GM12878 (cell line): ENCODE measurements around the gene ELMOD3. TPM values are rescaled to one million over a fixed set of nuclear protein-coding genes. Genes with fewer than 3 reads are reported as not detected.

Source experiments
- ATAC-seq: fragments of 200-7000 bp; cut with Tn5 transposase; 3 replicates; pipeline ENCODE4 v1.9.1; 2020; ENCODE audit warnings: mild to moderate bottlenecking, moderate library complexity
- BruUV-seq: library from RNA; stranded (reverse); fragments of 400-500 nt; replicated peaks from 2 replicates; lab custom pipeline; 2021; lab: Mats Ljungman, UMichigan
- CTCF ChIA-PET: fragments of 300-600 bp; sonication (Branson Sonifier 250); formaldehyde crosslinking; extraction: SDS; loops from one replicate; lab custom pipeline; 2021; ENCODE audit warnings: inconsistent platforms; lab: Yijun Ruan, JAX
- POLR2A ChIA-PET: fragments of 350-600 bp; formaldehyde crosslinking; extraction: SDS; loops from one replicate; lab custom pipeline; 2021; ENCODE audit warnings: inconsistent platforms; lab: Charles Lee
- RAD21 ChIA-PET: fragments of 300-600 bp; sonication (Branson Sonifier 250); formaldehyde crosslinking; loops from one replicate; lab custom pipeline; 2023; ENCODE audit warnings: antibody characterized with exemption; ENCODE audit not compliant: unreplicated experiment; lab: Charles Lee
- SMC1A ChIA-PET: fragments of 300-600 bp; sonication (Branson Sonifier 250); formaldehyde crosslinking; loops from one replicate; lab custom pipeline; 2023; ENCODE audit not compliant: unreplicated experiment, uncharacterized antibody; lab: Charles Lee
- DNase-seq: peaks from one replicate; pipeline ENCODE4 v3.0.0-alpha.2; 2011; ENCODE audit warnings: low read depth, low spot score
- FAIRE-seq: peaks from 3 replicates; lab custom pipeline; 2011; peaks lifted over from hg19 to GRCh38; lab: Jason Lieb, UNC
- H2AFZ ChIP-seq: 2 replicates; pipeline ENCODE4 v1.6.0; 2011; ENCODE audit warnings: low read depth, low read length, control low read depth; ENCODE audit not compliant: control insufficient read depth
- H3K27ac ChIP-seq: 2 replicates; pipeline ENCODE4 v1.5.1; 2011; ENCODE audit warnings: control low read depth; ENCODE audit not compliant: control insufficient read depth, insufficient read depth
- H3K27me3 ChIP-seq, 2 experiments: replicated peaks in 1 of 2; 2 replicates each; pipeline versions ENCODE4 v1.6.0 to v1.6.1; 2011; ENCODE audit warnings: low read length in 1 of 2; ENCODE audit not compliant: control insufficient read depth in 2 of 2, insufficient read depth in 2 of 2
- H3K36me3 ChIP-seq, 2 experiments: 2 replicates each; pipeline ENCODE4 v1.5.1; 2011; ENCODE audit warnings: low read length in 1 of 2; ENCODE audit not compliant: control insufficient read depth in 2 of 2, insufficient read depth in 2 of 2
- H3K4me1 ChIP-seq: 2 replicates; pipeline ENCODE4 v1.6.1; 2011; ENCODE audit warnings: mild to moderate bottlenecking, low read length, moderate library complexity, mixed read lengths; ENCODE audit not compliant: control insufficient read depth, insufficient read depth
- H3K4me2 ChIP-seq: 2 replicates; pipeline ENCODE4 v1.6.0; 2011; ENCODE audit warnings: control low read depth; ENCODE audit not compliant: control insufficient read depth, insufficient read depth
- H3K4me3 ChIP-seq: fragments of 200-600 bp; sonication (generic); 2 replicates; pipeline ENCODE4 v1.5.1; 2016
- H3K79me2 ChIP-seq: 2 replicates; pipeline ENCODE4 v1.6.0; 2011; ENCODE audit warnings: low read length; ENCODE audit not compliant: control insufficient read depth, insufficient read depth
- H3K9ac ChIP-seq: 2 replicates; pipeline ENCODE4 v1.8.0; 2011; ENCODE audit warnings: low read length, control low read depth, mixed read lengths; ENCODE audit not compliant: control insufficient read depth, insufficient read depth
- H3K9me3 ChIP-seq: replicated peaks from 3 replicates; pipeline ENCODE4 v1.5.1; 2011; ENCODE audit warnings: mild to moderate bottlenecking, low read length; ENCODE audit not compliant: control insufficient read depth, insufficient read depth
- H4K20me1 ChIP-seq: 2 replicates; pipeline ENCODE4 v1.6.0; 2011; ENCODE audit not compliant: control insufficient read depth, insufficient read depth
- CBFB ChIP-seq: IDR thresholded peaks from 2 replicates; pipeline ENCODE4 v1.6.1; 2016; ENCODE audit warnings: antibody characterized with exemption, low read depth
- CREM ChIP-seq: IDR thresholded peaks from 2 replicates; pipeline ENCODE4 v1.6.1; 2014; ENCODE audit warnings: antibody characterized with exemption, low read depth
- FOXK2 ChIP-seq: fragments of 450-650 bp; IDR thresholded peaks from 2 replicates; pipeline ENCODE4 v1.6.1; 2017; ENCODE audit warnings: mild to moderate bottlenecking, moderate library complexity
- GABPA ChIP-seq: IDR thresholded peaks from 2 replicates; pipeline ENCODE4 v1.6.1; 2014; ENCODE audit warnings: antibody characterized with exemption, low read depth, mild to moderate bottlenecking, inconsistent platforms
- KDM1A ChIP-seq: fragments of 200-600 bp; sonication (generic); IDR thresholded peaks from 2 replicates; pipeline ENCODE4 v1.6.1; 2016; ENCODE audit warnings: borderline replicate concordance
- MYC ChIP-seq: IDR thresholded peaks from 2 replicates; pipeline ENCODE4 v1.6.1; 2011; ENCODE audit warnings: mild to moderate bottlenecking, low read length, moderate library complexity, inconsistent platforms; ENCODE audit not compliant: insufficient read depth, insufficient replicate concordance, insufficient read length, severe bottlenecking
- PML ChIP-seq: IDR thresholded peaks from 2 replicates; pipeline ENCODE4 v1.6.1; 2012; ENCODE audit warnings: low read length, inconsistent platforms
- POLR2A ChIP-seq: IDR thresholded peaks from 2 replicates; pipeline ENCODE4 v1.6.1; 2011; ENCODE audit warnings: low read depth, mild to moderate bottlenecking, low read length
- POLR2AphosphoS2 ChIP-seq: IDR thresholded peaks from 2 replicates; pipeline ENCODE4 v1.6.1; 2011; ENCODE audit warnings: low read depth, mild to moderate bottlenecking, low read length, improper control_type of control experiment, moderate library complexity
- POLR2AphosphoS5 ChIP-seq: IDR thresholded peaks from 2 replicates; pipeline ENCODE4 v1.6.1; 2011; ENCODE audit warnings: mild to moderate bottlenecking, low read length, inconsistent platforms
- RAD21 ChIP-seq: IDR thresholded peaks from 2 replicates; pipeline ENCODE4 v1.6.1; 2011; ENCODE audit warnings: mild to moderate bottlenecking, low read depth, low read length, moderate library complexity; ENCODE audit not compliant: insufficient read depth
- RFX5 ChIP-seq: IDR thresholded peaks from 2 replicates; pipeline ENCODE4 v1.6.1; 2011; ENCODE audit warnings: low read depth, low read length, improper control_type of control experiment
- RUNX3 ChIP-seq: IDR thresholded peaks from 2 replicates; pipeline ENCODE4 v1.6.1; 2012; ENCODE audit warnings: low read length, inconsistent platforms
- SUPT20H ChIP-seq: IDR thresholded peaks from 2 replicates; pipeline ENCODE4 v1.6.1; 2011; ENCODE audit warnings: low read depth, mild to moderate bottlenecking, low read length, moderate library complexity, borderline replicate concordance; ENCODE audit not compliant: control insufficient read depth
- WGBS: methylation state at CpG from one replicate; pipeline ENCODE4 v1.1.6; 2016; ENCODE audit warnings: low lambda C conversion rate; ENCODE audit not compliant: insufficient replicate concordance, insufficient coverage; ENCODE audit errors: missing lambda C conversion rate; 5-methylcytosine and 5-hydroxymethylcytosine counted together
- in situ Hi-C: fragments of 300-500 bp; cut with MboI; formaldehyde crosslinking; loops from 9 replicates; pipeline ENCODE4 v1.14.3; 2018; ENCODE audit warnings: mixed read lengths
- intact Hi-C: fragments of 100-400 bp; cut with micrococcal nuclease; formaldehyde crosslinking; loops from one replicate; pipeline ENCODE4 v1.14.2; 2022; ENCODE audit not compliant: unreplicated experiment
- polyA plus RNA-seq, 11 experiments: library from polyadenylated mRNA; depleted of rRNA in 4 of 11; unstranded in 6 of 11; stranded (reverse) in 5 of 11; fragments of >200 nt; fragmentation: Nextera tagmentation in 4 of 11; fragmentation: Illumina TruSeq in 1 of 11; extraction: Ambion mirVana in 4 of 11; extraction: Trizol in 1 of 11; gene quantifications; 1 replicate in 1 of 11; 2 replicates in 10 of 11; pipeline versions ENCODE4 v1.2.1 to v1.2.3, GENCODE V29; 2011 to 2016; ENCODE audit warnings: inconsistent platforms in 2 of 11, missing spikeins in 2 of 11, low read depth in 1 of 11
- total RNA-seq, 4 experiments: library from RNA; depleted of rRNA in 3 of 4; stranded (reverse); fragments of >200 nt in 3 of 4; fragmentation: Illumina TruSeq in 1 of 4; extraction: Trizol in 1 of 4; gene quantifications; 2 replicates each; pipeline versions ENCODE4 v1.2.1 to v1.2.3, GENCODE V29; 2013 to 2021
- TF ChIP-seq, protein P1 (sequence below): IDR thresholded peaks from 2 replicates; pipeline ENCODE4 v1.6.1; 2012; ENCODE audit warnings: low read length, inconsistent platforms
- TF ChIP-seq, protein P2 (sequence below): IDR thresholded peaks from 2 replicates; pipeline ENCODE4 v1.6.1; 2012; ENCODE audit warnings: low read depth, low read length, improper control_type of control experiment
- TF ChIP-seq, protein P3 (sequence below): IDR thresholded peaks from 2 replicates; pipeline ENCODE4 v1.6.1; 2011; ENCODE audit warnings: mild to moderate bottlenecking, low read depth, low read length, moderate library complexity; ENCODE audit not compliant: insufficient replicate concordance
- TF ChIP-seq, protein P4 (sequence below): fragments of 450-650 bp; IDR thresholded peaks from 2 replicates; pipeline ENCODE4 v1.6.1; 2018; ENCODE audit warnings: mild to moderate bottlenecking, low read depth, moderate library complexity; ENCODE audit not compliant: partially characterized antibody

ELMOD3 gene
- total and polyA plus RNA-seq, 10 of the 15 experiments (the other 5 are each of a cell fraction or from before 2014, with no cell fraction given) = 1.2 to 19.1 (median 12.5) TPM

DNA sequence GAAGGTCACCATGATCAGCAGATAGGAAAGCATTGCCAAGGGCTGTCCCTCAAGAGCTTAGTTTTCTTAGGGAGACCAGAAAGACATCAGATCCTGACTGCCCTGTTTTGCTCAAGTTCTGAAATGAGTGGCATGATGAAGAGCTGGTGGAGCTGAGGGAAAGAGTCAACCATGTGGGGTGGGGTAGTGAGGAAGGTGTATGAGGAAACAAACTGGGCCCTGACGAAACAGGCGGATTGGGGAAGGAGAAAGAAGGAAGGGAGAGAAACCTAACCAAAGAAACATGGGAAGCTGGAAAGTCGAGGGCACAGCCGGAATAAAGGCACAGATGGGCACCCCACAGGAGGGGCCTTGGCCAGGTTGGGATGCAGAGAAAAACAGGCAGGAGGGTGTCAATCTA lies 34.8 kb upstream of the ELMOD3 start:
- FAIRE-seq (no peak), ATAC-seq (no peak), DNase-seq (no peak)
- CTCF ChIA-PET = interaction anchor here (0.7 to 5.0 kb wide), 4 partner anchors 20 to 169 kb away, joined by 4 to 39 read pairs (median 4); no protein-coding TSS in a partner anchor
- Histone ChIP-seq H3K9me3 (no peaks in the 10 kb centered on the region), H3K36me3 (peaks cover 24 to 36% of the 10 kb centered on the region in 2 experiments), H4K20me1 (peaks cover 13% of the 10 kb centered on the region), H3K27ac (no peak overlapping the region), H3K27me3 (no peaks in the 10 kb centered on the region), H3K4me3 (0 out of 2 replicates have a peak overlapping the region, but pooled peaks have one; percentile 1), H3K4me1 (peaks cover 3% of the 10 kb centered on the region; the same call in 1 of the 2 replicates), H2AFZ (no peak overlapping the region), H3K79me2 (peaks cover 48% of the 10 kb centered on the region), H3K4me2 (no peak overlapping the region), H3K9ac (no peak overlapping the region)
- intact Hi-C loops (no loop called here), in situ Hi-C loops (no loop called here)
- no TSS peak for BruUV-seq
- RAD21 ChIA-PET = no interaction called here
- POLR2A ChIA-PET = interaction anchor here (2.1 kb wide), 1 partner anchor 8 kb away, joined by 16 read pairs; the partner anchor contains the start of gene TGOLN2
- TF ChIP-seq, protein P1, sequence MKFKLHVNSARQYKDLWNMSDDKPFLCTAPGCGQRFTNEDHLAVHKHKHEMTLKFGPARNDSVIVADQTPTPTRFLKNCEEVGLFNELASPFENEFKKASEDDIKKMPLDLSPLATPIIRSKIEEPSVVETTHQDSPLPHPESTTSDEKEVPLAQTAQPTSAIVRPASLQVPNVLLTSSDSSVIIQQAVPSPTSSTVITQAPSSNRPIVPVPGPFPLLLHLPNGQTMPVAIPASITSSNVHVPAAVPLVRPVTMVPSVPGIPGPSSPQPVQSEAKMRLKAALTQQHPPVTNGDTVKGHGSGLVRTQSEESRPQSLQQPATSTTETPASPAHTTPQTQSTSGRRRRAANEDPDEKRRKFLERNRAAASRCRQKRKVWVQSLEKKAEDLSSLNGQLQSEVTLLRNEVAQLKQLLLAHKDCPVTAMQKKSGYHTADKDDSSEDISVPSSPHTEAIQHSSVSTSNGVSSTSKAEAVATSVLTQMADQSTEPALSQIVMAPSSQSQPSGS = no peak
- TF ChIP-seq POLR2A = no peak
- no peak for TF ChIP-seq RAD21
- TF ChIP-seq CBFB = no peak
- TF ChIP-seq MYC = no peak
- no peak for TF ChIP-seq PML
- TF ChIP-seq POLR2AphosphoS5 = no peak
- TF ChIP-seq, protein P2, sequence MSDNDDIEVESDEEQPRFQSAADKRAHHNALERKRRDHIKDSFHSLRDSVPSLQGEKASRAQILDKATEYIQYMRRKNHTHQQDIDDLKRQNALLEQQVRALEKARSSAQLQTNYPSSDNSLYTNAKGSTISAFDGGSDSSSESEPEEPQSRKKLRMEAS = no peak
- TF ChIP-seq KDM1A = no peak
- no peak for TF ChIP-seq FOXK2
- no peak for TF ChIP-seq GABPA
- no peak for TF ChIP-seq SUPT20H
- TF ChIP-seq POLR2AphosphoS2 = no peak
- TF ChIP-seq RFX5 = no peak
- TF ChIP-seq RUNX3 = no peak
- TF ChIP-seq, protein P3, sequence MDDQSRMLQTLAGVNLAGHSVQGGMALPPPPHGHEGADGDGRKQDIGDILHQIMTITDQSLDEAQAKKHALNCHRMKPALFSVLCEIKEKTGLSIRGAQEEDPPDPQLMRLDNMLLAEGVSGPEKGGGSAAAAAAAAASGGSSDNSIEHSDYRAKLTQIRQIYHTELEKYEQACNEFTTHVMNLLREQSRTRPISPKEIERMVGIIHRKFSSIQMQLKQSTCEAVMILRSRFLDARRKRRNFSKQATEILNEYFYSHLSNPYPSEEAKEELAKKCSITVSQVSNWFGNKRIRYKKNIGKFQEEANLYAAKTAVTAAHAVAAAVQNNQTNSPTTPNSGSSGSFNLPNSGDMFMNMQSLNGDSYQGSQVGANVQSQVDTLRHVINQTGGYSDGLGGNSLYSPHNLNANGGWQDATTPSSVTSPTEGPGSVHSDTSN = no peak
- TF ChIP-seq, protein P4, sequence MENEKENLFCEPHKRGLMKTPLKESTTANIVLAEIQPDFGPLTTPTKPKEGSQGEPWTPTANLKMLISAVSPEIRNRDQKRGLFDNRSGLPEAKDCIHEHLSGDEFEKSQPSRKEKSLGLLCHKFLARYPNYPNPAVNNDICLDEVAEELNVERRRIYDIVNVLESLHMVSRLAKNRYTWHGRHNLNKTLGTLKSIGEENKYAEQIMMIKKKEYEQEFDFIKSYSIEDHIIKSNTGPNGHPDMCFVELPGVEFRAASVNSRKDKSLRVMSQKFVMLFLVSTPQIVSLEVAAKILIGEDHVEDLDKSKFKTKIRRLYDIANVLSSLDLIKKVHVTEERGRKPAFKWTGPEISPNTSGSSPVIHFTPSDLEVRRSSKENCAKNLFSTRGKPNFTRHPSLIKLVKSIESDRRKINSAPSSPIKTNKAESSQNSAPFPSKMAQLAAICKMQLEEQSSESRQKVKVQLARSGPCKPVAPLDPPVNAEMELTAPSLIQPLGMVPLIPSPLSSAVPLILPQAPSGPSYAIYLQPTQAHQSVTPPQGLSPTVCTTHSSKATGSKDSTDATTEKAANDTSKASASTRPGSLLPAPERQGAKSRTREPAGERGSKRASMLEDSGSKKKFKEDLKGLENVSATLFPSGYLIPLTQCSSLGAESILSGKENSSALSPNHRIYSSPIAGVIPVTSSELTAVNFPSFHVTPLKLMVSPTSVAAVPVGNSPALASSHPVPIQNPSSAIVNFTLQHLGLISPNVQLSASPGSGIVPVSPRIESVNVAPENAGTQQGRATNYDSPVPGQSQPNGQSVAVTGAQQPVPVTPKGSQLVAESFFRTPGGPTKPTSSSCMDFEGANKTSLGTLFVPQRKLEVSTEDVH = no peak
- no peak for TF ChIP-seq CREM
- SMC1A ChIA-PET = interaction anchor here (1.2 kb wide), 1 partner anchor 11 kb away, joined by 3 read pairs; no protein-coding TSS in a partner anchor
- WGBS = 94% methylated on average over 4 of the region's 4 CpGs
